Mammary epithelial cell (primary cell): ENCODE measurements around the gene KMT2C.

Source experiments
- EZH2 ChIP-seq: IDR thresholded peaks from 2 replicates; pipeline ENCODE4 v1.6.1; 2012; ENCODE audit warnings: low read length, inconsistent platforms, borderline replicate concordance
- TF ChIP-seq, protein P1 (sequence below), 2 donors: IDR thresholded peaks in 1 of 2; conservative IDR thresholded peaks in 1 of 2; 2 replicates each; pipeline ENCODE4 v1.5.1; 2011 to 2012; ENCODE audit warnings: inconsistent platforms in 2 of 2, low read length in 2 of 2, mild to moderate bottlenecking in 2 of 2, control low read depth in 1 of 2, low read depth in 1 of 2; ENCODE audit not compliant: insufficient read depth in 1 of 2; ENCODE audit errors: extremely low read depth in 1 of 2

DNA sequence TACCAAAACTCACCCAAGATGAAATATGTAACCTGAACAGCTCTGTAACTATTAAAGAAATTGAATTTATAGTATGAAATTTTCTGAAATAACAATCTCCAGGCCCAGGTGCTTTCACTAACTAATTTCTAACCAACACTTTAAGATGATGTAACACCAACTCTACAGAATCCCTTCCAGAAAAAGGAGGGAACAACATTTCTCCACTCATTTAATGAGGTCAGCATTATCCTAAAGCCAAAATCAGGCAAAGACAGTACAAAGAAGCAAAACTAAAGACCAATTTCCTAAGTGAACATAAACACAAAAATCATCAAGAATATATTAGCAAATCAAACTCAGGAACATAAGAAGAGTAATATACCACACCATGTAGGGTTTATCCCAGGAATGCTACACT, 65.5 kb downstream of the KMT2C start:
- TF ChIP-seq, protein P1, sequence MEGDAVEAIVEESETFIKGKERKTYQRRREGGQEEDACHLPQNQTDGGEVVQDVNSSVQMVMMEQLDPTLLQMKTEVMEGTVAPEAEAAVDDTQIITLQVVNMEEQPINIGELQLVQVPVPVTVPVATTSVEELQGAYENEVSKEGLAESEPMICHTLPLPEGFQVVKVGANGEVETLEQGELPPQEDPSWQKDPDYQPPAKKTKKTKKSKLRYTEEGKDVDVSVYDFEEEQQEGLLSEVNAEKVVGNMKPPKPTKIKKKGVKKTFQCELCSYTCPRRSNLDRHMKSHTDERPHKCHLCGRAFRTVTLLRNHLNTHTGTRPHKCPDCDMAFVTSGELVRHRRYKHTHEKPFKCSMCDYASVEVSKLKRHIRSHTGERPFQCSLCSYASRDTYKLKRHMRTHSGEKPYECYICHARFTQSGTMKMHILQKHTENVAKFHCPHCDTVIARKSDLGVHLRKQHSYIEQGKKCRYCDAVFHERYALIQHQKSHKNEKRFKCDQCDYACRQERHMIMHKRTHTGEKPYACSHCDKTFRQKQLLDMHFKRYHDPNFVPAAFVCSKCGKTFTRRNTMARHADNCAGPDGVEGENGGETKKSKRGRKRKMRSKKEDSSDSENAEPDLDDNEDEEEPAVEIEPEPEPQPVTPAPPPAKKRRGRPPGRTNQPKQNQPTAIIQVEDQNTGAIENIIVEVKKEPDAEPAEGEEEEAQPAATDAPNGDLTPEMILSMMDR (conservative IDR thresholded peaks at IDR 0.05 in 1 of 2, IDR thresholded peaks at IDR 0.05 in 1 of 2; ENCODE audit: extremely low read depth in 1 of 2, insufficient read depth in 1 of 2, low read depth in 1 of 2, low read length in 2 of 2): no peak
- no peak for TF ChIP-seq EZH2
